Testis (tissue), 2 donors: ENCODE data around the gene FCAR.
"Not testable (repeated sequence)": the region's sequence is repeated elsewhere in the genome, so short reads cannot be mapped to it uniquely, and the experiment has no call there.

Source experiments
- POLR2A ChIP-seq: fragments of 450-650 bp; IDR thresholded peaks from one replicate; pipeline ENCODE4 v1.6.1; 2017; ENCODE audit warnings: antibody characterized with exemption, mild to moderate bottlenecking, moderate library complexity
- TF ChIP-seq, protein P1 (sequence below), 3 experiments: fragments of 450-650 bp in 2 of 3; fragments of 200-600 bp in 1 of 3; sonication (generic) in 1 of 3; IDR thresholded peaks; one replicate each; pipeline ENCODE4 v1.5.1; 2016 to 2019; ENCODE audit warnings: antibody characterized with exemption in 3 of 3, mild to moderate bottlenecking in 2 of 3, moderate library complexity in 1 of 3

DNA sequence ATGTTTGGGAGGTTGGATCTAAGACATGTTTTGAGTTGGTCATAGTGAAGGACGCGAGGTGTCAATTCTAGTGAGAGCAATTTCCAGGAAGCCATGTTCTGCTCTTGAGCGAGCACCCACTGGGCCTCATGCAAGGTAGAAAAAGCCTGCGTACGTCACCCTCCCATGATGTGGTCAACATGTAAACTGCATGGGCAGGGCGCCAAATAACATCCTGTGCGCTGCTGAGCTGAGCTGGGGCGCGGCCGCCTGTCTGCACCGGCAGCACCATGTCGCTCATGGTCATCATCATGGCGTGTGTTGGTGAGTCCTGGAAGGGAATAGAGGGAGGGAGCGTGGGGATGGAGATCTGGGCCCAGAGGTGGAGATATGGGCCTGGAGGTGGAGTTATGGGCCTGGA, 41.5 kb upstream of the FCAR start, which contains the start of gene KIR2DS4:
- TF ChIP-seq, protein P1, sequence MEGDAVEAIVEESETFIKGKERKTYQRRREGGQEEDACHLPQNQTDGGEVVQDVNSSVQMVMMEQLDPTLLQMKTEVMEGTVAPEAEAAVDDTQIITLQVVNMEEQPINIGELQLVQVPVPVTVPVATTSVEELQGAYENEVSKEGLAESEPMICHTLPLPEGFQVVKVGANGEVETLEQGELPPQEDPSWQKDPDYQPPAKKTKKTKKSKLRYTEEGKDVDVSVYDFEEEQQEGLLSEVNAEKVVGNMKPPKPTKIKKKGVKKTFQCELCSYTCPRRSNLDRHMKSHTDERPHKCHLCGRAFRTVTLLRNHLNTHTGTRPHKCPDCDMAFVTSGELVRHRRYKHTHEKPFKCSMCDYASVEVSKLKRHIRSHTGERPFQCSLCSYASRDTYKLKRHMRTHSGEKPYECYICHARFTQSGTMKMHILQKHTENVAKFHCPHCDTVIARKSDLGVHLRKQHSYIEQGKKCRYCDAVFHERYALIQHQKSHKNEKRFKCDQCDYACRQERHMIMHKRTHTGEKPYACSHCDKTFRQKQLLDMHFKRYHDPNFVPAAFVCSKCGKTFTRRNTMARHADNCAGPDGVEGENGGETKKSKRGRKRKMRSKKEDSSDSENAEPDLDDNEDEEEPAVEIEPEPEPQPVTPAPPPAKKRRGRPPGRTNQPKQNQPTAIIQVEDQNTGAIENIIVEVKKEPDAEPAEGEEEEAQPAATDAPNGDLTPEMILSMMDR (IDR thresholded peaks at IDR 0.05): not testable (repeated sequence)
- not testable (repeated sequence) for TF ChIP-seq POLR2A
